Measurements from ENCODE around the gene TGFBR1.
A peak's percentile ranks its signal among the peaks of the same experiment; 100 is the strongest.
"Not testable (repeated sequence)": the region's sequence is repeated elsewhere in the genome, so short reads cannot be mapped to it uniquely, and the experiment has no call there.

The TGFBR1 gene

GRCh38 chr9:99076030-99076429 is 28.9 kb upstream of the TGFBR1 start:
- no peak for DNase-seq (ENCODE audit: low read depth in 2 of 2)

DNA sequence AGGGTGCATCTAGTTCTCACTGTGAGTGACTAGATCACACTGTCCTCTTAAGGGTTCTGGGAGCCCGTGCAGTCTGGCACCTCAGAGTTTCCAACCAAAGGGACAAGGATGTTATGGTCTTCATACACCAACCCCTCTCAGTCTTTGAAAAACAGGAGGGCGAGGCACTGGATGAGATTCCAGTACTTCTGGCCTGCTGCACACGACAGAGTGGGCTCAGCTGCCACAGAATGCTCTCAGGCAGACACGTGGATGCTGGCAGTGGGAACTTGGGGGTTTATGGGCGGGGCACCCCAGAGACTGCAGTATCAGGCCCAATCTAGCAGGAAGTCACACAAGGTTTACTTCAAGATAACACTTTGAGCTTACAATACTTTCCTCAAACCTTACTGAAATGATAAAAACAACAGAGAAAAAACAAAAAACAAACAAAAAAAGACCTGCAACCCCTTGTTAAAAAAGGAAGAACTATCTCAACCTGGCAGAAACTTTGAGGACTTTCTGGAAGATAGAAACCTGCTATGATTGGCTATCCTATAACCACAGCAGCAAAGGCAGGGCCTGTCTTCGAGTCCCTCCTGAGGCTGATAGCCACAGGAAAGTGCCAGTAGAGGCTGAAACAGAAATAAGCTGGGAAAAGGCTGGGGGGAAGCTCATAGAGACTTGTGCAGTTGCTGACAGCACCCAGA is 28.3 kb upstream of the TGFBR1 start:
- peak in 1 of 2 donors; percentile 26 for DNase-seq (ENCODE audit: low read depth in 2 of 2)

GRCh38 chr9:99078717-99079116 is 26.2 kb upstream of the TGFBR1 start:
- DNase-seq (ENCODE audit: low read depth in 2 of 2) = no peak

DNA sequence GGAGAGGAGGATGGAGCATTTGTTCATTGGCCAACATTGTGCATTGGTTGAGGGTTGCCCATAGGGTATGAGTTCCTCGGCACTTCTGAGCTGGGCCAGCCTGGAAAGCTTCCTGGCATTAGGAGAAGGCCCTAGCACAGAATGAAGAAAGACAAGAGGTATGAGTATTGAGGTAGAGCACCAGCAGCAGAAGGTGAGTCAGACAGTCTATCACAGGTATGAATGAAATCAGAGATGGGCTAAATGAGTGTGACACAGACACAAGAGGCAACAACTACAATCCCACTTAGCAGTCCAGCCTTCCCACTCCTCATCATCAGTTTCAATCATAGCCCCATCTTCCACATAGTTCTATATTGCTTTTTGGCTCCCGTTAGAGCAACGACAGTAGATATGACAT is 25.4 kb upstream of the TGFBR1 start:
- no peak for DNase-seq (ENCODE audit: low read depth in 2 of 2)

DNA sequence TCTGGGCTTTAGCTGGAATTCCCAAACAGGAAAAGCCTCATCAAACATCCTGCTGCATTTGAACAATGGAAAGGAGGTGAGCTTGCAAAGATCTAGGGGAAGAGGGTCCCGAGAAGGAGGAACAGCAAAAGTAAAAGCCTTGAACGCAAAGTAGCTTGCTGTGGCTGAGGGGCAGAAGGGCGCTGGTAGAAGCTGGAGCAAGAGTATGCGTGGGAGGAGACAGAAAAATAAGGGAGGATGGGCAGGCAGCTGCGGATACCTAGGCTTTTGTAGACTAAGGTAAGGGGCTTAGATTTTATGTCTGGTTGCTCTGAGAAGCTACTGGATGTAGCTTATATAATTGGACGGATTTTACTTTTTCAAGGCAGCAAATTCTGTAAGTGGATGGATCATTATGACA is 21.9 kb upstream of the TGFBR1 start:
- no peak for DNase-seq (ENCODE audit: low read depth in 2 of 2)

DNA sequence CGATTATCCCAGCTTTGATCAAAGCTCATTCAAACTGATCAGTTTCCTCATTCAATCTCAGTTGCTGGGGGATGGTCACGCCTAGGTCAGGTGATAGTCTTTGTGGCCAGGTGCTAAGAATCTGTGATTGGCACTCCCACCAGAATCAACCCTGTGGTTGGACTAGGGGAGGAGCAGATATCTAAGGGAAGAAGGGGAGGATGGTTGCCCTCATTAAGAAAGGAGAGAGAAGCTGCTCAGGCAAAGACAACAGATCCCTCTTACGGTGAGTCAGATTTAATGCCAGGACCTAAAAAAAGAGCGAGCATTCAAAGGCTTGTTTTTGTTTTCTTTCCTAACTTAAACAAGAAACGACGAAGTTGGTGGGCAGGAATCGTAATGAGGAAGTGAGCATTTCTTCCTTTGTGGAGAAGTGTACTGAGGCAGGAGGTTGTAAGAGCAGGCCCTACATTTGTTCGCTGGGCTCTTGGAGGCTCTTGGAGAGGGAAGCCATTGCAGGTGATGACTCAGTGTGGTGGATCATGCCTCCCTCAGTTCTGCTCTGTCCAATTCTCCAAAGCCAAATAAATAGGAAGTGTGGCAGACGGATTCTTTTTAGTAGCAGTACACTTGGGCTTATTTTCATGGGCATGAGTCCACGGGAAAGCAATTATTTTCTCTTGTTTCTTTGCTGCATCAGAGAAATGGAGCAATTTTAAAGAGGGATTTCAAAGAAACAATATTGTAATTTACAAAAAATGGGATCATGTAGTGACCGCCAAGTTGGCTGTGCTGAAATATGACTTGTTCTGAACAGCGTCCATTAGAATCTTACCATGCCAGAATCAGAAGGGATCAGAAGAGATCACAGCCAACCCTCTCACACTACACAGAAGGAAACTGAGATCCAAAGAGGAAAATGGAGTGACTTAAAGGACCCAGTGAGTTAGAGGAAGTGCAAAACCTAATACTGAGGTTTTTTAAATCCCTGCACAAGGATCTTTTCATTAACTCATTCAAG is 18.7 kb upstream of the TGFBR1 start:
- no peak for DNase-seq (ENCODE audit: low read depth in 2 of 2)

DNA sequence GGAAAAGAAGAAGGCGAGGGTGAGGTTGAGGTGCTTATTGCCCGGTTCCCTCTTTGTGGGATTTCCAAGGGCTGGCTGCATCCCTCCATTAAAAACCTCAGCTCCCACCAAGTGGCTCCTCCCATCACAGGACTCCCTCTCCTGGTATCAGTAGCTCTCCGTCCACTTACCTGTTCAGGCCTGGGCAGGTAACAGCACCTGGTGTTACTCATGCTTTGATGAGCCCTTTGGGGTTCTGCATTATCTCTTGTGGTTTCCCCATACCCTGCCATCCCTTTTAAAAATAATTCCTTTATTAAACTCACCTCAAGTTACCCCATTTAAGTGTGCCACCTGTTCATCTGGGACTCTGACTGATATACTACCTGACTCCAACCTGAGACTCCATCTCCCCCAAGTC is 17.5 kb upstream of the TGFBR1 start:
- no peak for DNase-seq (ENCODE audit: low read depth in 2 of 2)

- DNase-seq (ENCODE audit: low read depth in 2 of 2) = no peak
Measured at GRCh38 chr9:99090336-99091130, 14.4 kb upstream of the TGFBR1 start.

DNA sequence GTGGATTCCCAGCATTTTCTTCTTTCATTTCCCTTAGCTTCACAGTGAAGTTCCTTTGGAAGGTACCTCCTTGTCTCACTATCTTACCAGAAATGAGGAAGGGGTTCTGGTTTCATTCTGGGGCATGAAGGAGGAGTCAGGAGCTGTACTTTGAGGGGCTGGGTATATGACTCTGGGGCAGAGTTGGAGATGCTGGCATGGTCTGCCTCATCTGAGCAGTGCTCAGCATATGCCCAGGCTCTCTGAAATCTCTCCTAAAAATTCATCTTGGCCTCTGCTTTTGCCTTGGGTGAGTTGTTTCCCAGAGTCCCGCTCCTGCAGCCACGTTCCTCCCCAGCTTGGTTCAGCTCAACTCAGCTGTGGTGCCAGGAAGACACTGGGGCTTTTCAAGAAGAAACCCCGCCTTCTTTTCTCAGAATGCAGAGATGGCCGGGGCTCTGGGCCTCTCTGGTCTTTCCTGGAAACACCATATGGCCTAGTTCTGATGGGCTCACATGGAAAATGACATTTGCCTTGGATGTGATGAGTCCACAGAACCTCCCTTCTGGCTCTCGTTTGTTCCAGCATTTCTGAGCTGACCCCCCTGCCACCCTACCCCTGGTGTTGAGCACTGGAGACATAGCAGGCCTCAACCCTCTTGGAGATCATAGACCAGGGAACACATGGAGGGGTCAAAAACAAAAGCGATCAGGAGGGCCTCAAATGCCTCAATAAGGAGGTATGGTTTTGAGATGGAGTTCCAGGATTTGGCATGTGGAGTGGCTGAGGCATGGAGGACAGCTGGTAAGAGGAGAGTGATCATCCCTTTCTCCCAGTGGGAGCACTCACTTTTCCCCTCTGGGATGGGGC is 12.0 kb upstream of the TGFBR1 start:
- DNase-seq (ENCODE audit: low read depth in 2 of 2) = no peak

DNA sequence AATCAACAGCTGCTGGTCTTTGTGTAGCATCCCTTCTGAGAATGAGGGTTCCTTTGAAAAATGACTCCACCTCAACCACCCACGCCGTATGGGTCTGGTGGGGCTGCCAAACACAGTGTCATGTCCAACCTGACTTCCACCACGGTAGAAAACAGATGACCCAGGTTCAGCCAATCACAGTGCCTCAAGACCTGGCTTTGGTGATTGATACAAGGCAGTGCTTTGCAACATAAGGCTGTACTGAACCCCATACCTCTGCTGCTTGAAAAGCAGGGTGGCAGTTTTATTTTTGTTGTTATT is 11.5 kb upstream of the TGFBR1 start:
- DNase-seq (ENCODE audit: low read depth in 2 of 2) = no peak

DNA sequence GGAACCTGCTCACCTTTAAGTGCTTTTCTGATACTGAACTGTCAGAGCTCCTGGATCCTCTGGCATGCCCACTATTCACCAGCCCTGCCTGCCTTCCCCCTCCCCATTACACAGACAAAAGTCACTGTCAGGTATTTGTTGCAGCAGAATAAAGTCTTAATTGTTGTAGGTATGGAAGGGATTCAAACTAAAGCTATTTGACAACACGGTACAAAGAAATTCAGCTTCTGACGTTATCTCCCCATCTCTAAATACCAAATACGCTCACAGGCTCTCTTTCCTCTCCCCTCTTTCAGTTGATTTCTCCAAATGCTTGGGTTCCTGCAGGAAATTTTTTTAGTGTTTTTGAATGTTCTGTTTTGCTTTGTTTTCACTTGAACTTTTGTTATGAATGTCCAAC is 9.3 kb upstream of the TGFBR1 start:
- DNase-seq (ENCODE audit: low read depth in 2 of 2) = no peak

DNA sequence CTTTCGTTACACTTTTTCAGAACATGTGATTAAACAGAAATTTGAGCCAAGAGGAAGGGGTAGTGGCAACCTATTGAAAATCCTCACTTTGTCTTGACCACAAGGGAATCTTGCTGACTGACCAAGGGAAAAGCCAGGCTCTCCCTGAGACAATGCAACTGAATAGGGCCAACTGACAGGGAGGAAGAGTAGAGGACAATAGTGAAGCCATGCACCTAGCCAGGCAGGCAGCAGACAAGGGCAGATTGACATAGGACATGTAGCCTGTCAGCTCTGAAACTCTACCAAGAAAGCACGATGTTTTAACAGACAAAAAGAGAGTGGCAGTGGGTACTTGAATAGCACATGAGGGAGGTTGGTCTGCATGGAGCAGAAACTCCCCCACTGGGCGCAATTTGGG is 8.5 kb upstream of the TGFBR1 start:
- DNase-seq (ENCODE audit: low read depth in 2 of 2) = no peak

DNA sequence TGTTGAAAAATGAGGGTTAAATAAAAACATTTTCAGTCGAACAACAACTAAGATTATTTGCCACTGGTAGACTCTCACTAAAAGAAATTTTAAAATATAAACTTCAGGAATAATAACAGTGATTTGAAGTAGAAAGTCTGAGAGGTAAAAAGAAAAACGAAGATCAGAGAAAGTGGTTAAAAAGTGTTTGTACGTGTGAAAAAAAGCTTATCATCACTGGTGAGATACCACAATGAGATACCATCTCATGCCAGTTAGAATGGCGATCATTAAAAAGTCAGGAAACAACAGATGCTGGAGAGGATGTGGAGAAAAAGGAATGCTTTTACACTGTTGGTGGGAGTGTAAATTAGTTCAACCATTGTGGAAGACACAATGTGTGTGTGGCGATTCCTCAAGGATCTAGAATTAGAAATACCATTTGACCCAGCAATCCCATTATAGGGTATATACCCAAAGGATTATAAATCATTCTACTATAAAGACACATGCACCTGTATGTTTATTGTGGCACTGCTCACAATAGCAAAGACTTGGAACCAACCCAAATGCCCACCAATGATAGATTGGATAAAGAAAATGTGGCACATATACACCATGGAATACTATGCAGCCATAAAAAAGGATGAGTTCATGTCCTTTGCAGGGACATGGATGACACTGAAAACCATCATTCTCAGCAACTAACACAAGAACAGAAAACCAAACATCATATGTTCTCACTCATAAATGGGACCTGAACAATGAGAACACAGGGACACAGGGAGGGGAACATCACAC is 4.9 kb upstream of the TGFBR1 start:
- DNase-seq (ENCODE audit: low read depth in 2 of 2) = not testable (repeated sequence)

- DNase-seq (ENCODE audit: low read depth in 2 of 2) = no peak
Measured at GRCh38 chr9:99101271-99101670, 3.6 kb upstream of the TGFBR1 start.

- no peak for DNase-seq (ENCODE audit: low read depth in 2 of 2)
Measured at GRCh38 chr9:99101812-99102211, 3.1 kb upstream of the TGFBR1 start.

GRCh38 chr9:99103054-99103895 is 1.6 kb upstream of the TGFBR1 start:
- DNase-seq (ENCODE audit: low read depth in 2 of 2) = no peak

DNA sequence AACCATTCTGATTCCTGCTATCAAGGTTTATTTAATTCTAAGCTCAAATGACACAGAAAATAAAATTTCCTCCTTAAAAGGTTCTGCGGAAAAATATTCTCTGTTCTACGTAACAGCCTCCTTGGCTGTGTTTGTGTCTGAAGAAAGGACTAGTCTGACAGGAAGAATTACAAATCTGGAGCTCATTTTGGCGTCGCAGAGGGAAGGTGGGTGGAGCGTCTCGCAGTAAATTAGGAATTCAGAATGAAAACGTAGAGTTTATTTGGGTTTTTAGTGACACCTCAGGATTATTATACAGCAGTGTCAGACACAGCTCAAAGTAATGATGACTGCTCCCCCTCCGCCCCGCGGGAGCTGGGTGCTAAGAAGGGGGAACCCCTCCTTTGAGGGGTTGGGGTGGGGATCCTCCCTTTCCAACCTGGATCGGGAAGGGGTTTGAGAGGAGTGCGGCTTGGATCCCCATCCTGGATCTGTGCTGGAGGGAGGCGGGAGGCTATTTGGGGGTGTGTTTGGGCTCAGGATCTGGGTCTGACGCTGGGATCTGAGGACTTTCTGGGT is 933 bp upstream of the TGFBR1 start:
- no peak for DNase-seq (ENCODE audit: low read depth in 2 of 2)

GRCh38 chr9:99105152-99106043 is 485 bp downstream of the TGFBR1 start:
- no peak for DNase-seq (ENCODE audit: low read depth in 2 of 2)

GRCh38 chr9:99106044-99106375 is 1.1 kb downstream of the TGFBR1 start:
- DNase-seq (ENCODE audit: low read depth in 2 of 2) = no peak
